Measurements from ENCODE around the gene UROS.

DNA sequence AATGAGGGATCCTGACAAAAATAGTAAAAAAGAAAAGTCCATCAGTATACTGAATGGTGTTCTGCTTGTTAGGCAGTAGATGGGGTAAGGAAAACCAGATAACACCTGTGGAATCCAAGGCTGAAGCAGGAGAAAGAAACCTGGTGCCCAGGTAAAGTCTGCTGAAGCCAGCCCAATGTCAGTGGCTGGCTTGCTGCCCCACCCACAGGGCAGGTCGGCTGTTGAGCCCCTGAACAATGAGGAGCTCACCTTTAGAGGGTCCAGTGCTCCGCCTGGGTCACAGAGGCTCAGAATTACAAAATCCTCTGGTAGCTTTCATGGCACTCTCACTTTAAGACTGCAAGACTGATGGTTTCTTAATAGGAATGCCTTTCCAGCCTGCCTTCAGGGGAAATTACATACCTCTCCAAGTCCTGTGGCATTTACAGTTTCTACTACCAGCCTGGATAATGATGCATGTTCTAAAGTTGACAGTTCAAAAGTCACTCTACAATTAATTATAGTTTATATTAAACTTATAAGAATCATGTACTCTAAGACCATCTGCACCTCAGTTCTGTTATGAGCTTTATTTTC lies 34.2 kb upstream of the UROS start:
- TF ChIP-seq, protein P1, sequence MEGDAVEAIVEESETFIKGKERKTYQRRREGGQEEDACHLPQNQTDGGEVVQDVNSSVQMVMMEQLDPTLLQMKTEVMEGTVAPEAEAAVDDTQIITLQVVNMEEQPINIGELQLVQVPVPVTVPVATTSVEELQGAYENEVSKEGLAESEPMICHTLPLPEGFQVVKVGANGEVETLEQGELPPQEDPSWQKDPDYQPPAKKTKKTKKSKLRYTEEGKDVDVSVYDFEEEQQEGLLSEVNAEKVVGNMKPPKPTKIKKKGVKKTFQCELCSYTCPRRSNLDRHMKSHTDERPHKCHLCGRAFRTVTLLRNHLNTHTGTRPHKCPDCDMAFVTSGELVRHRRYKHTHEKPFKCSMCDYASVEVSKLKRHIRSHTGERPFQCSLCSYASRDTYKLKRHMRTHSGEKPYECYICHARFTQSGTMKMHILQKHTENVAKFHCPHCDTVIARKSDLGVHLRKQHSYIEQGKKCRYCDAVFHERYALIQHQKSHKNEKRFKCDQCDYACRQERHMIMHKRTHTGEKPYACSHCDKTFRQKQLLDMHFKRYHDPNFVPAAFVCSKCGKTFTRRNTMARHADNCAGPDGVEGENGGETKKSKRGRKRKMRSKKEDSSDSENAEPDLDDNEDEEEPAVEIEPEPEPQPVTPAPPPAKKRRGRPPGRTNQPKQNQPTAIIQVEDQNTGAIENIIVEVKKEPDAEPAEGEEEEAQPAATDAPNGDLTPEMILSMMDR (IDR thresholded peaks at IDR 0.05), result no peak
- no peak for TF ChIP-seq POLR2A (IDR thresholded peaks at IDR 0.05)

Measured in breast epithelium (tissue), 3 donors.